K562 (cell line): ENCODE results near the gene WWOX. TPM values are rescaled to one million over a fixed set of nuclear protein-coding genes. Genes with fewer than 3 reads are reported as not detected.

Source experiments
- ATAC-seq: fragments of 200-7000 bp; cut with Tn5 transposase; 3 replicates; pipeline ENCODE4 v1.9.1; 2020; ENCODE audit warnings: moderate library complexity
- BruUV-seq: library from RNA; stranded (reverse); fragments of 400-500 nt; replicated peaks from 2 replicates; lab custom pipeline; 2021; lab: Mats Ljungman, UMichigan
- CTCF ChIA-PET: fragments of 300-600 bp; formaldehyde crosslinking; extraction: SDS; loops from one replicate; lab custom pipeline; 2021; ENCODE audit warnings: low intra/inter-chr PET ratio; lab: Yijun Ruan, JAX
- POLR2A ChIA-PET: fragments of 300-600, 350-650 bp; sonication (Branson Sonifier 250); formaldehyde crosslinking; extraction: SDS; loops from one replicate; lab custom pipeline; 2021; ENCODE audit warnings: antibody characterized with exemption, inconsistent platforms; lab: Yijun Ruan, JAX
- DNase-seq, 4 experiments: peaks; one replicate each; pipeline versions ENCODE4 v3.0.0 to v3.0.0-alpha.2; 2011 to 2018; ENCODE audit warnings: low spot score in 3 of 4, mixed read lengths in 3 of 4; ENCODE audit errors: extremely low read depth in 1 of 4
- FAIRE-seq: peaks from 2 replicates; lab custom pipeline; 2011; peaks lifted over from hg19 to GRCh38; lab: Jason Lieb, UNC
- H2AFZ ChIP-seq: 2 replicates; pipeline ENCODE4 v1.6.0; 2011; ENCODE audit warnings: low read depth, low read length, control low read depth, inconsistent platforms
- H3K27ac ChIP-seq: fragments of 200-600 bp; 3 replicates; pipeline ENCODE4 v1.8.0; 2011; ENCODE audit warnings: low read depth, mild to moderate bottlenecking, control low read depth, inconsistent platforms, low read length, moderate library complexity, mixed read lengths; ENCODE audit errors: extremely low read depth
- H3K27me3 ChIP-seq, 2 experiments: fragments of 300-600 bp in 1 of 2; 2 replicates in 1 of 2; 3 replicates in 1 of 2; pipeline versions ENCODE4 v1.6.0 to v1.8.0; 2011; ENCODE audit warnings: inconsistent platforms in 2 of 2, low read length in 2 of 2, mild to moderate bottlenecking in 1 of 2, mixed read lengths in 1 of 2, moderate library complexity in 1 of 2; ENCODE audit not compliant: control insufficient read depth in 2 of 2, insufficient read depth in 2 of 2
- H3K36me3 ChIP-seq: fragments of 300-600 bp; 3 replicates; pipeline ENCODE4 v1.8.0; 2011; ENCODE audit warnings: mild to moderate bottlenecking, low read length, inconsistent platforms; ENCODE audit not compliant: control insufficient read depth, insufficient read depth
- H3K4me1 ChIP-seq, 2 experiments: fragments of 200-600 bp in 1 of 2; replicated peaks in 1 of 2; 2 replicates in 1 of 2; 3 replicates in 1 of 2; pipeline versions ENCODE4 v1.5.1 to v1.8.0; 2011; ENCODE audit warnings: inconsistent platforms in 2 of 2, low read length in 2 of 2, mild to moderate bottlenecking in 1 of 2, mixed read lengths in 1 of 2, moderate library complexity in 1 of 2; ENCODE audit not compliant: control insufficient read depth in 2 of 2, insufficient read depth in 2 of 2
- H3K4me2 ChIP-seq: 2 replicates; pipeline ENCODE4 v1.6.1; 2011; ENCODE audit warnings: low read length, control low read depth, inconsistent platforms, mixed read lengths; ENCODE audit not compliant: insufficient read depth
- H3K4me3 ChIP-seq: fragments of 200-600 bp; sonication (generic), shearing (Covaris generic); 2 replicates; pipeline ENCODE4 v1.5.1; 2016; ENCODE audit warnings: control low read depth, inconsistent platforms
- H3K79me2 ChIP-seq: fragments of 200-600 bp; 3 replicates; pipeline ENCODE4 v1.8.0; 2011; ENCODE audit warnings: low read length, inconsistent platforms; ENCODE audit not compliant: control insufficient read depth, insufficient read depth
- H3K9ac ChIP-seq, 2 experiments: 2 replicates each; pipeline versions ENCODE4 v1.6.0 to v1.6.1; 2011; ENCODE audit warnings: low read depth in 2 of 2, low read length in 2 of 2, control low read depth in 1 of 2, inconsistent platforms in 1 of 2, mild to moderate bottlenecking in 1 of 2, mixed read lengths in 1 of 2; ENCODE audit not compliant: insufficient read depth in 1 of 2
- H3K9me1 ChIP-seq: one replicate; pipeline ENCODE4 v1.6.0; 2011; ENCODE audit warnings: inconsistent platforms, mild to moderate bottlenecking, low read length, moderate library complexity; ENCODE audit not compliant: control insufficient read depth, insufficient read depth
- H3K9me3 ChIP-seq: replicated peaks from 2 replicates; pipeline ENCODE4 v1.5.1; 2011; ENCODE audit warnings: low read depth, low read length, inconsistent platforms; ENCODE audit not compliant: control insufficient read depth, insufficient read depth
- H4K20me1 ChIP-seq: replicated peaks from 2 replicates; pipeline ENCODE4 v1.6.1; 2011; ENCODE audit warnings: low read length, inconsistent platforms, mixed read lengths; ENCODE audit not compliant: control insufficient read depth, insufficient read depth
- BCL6 ChIP-seq: fragments of 250-450 bp; sonication (Bioruptor Pico); IDR thresholded peaks from 2 replicates; pipeline ENCODE4 v1.4.0; 2020
- BMI1 ChIP-seq: fragments of 150-350 bp; IDR thresholded peaks from 2 replicates; pipeline ENCODE4 v1.6.1; 2014; ENCODE audit warnings: low read length
- CBX3 ChIP-seq, 2 experiments: IDR thresholded peaks; 1 replicate in 1 of 2; 2 replicates in 1 of 2; pipeline ENCODE4 v1.6.1; 2012; ENCODE audit warnings: inconsistent platforms in 2 of 2, low read length in 2 of 2, borderline replicate concordance in 1 of 2, control low read depth in 1 of 2
- CREBBP ChIP-seq: IDR thresholded peaks from one replicate; pipeline ENCODE4 v1.6.1; 2012; ENCODE audit warnings: low read depth, mild to moderate bottlenecking, control low read depth, inconsistent platforms, low read length
- ESRRA ChIP-seq: fragments of 450-650 bp; IDR thresholded peaks from 2 replicates; pipeline ENCODE4 v1.6.1; 2014; ENCODE audit warnings: low read depth, mild to moderate bottlenecking, moderate library complexity, borderline replicate concordance
- FOXJ2 ChIP-seq: fragments of 200-800 bp; sonication (Bioruptor generic); IDR thresholded peaks from 2 replicates; pipeline ENCODE4 v1.6.1; 2016; ENCODE audit warnings: missing genetic modification characterization, missing compliant biosample characterization
- GTF2A2 ChIP-seq: IDR thresholded peaks from 2 replicates; pipeline ENCODE4 v1.6.1; 2016; ENCODE audit warnings: mild to moderate bottlenecking, missing genetic modification characterization, missing compliant biosample characterization
- ILF3 ChIP-seq: fragments of 450-650 bp; IDR thresholded peaks from 2 replicates; pipeline ENCODE4 v1.6.1; 2018; ENCODE audit warnings: antibody characterized with exemption, mild to moderate bottlenecking, moderate library complexity, borderline replicate concordance
- NEUROD1 ChIP-seq: fragments of 150-350 bp; IDR thresholded peaks from 2 replicates; pipeline ENCODE4 v1.6.1; 2014; ENCODE audit warnings: borderline replicate concordance, low read length, low read depth; ENCODE audit not compliant: partially characterized antibody
- RBM22 ChIP-seq: fragments of 200-400 bp; formaldehyde crosslinking; IDR thresholded peaks from 2 replicates; pipeline ENCODE4 v1.6.1; 2018; ENCODE audit warnings: low read length, low read depth; ENCODE audit not compliant: poor library complexity, severe bottlenecking
- TCF7 ChIP-seq: sonication (generic); IDR thresholded peaks from 2 replicates; pipeline ENCODE4 v1.6.1; 2016; ENCODE audit warnings: antibody characterized with exemption, borderline replicate concordance
- ZNF121 ChIP-seq: sonication (generic); formaldehyde crosslinking; conservative IDR thresholded peaks from 2 replicates; pipeline ENCODE4 v1.8.0; 2022; ENCODE audit warnings: missing genetic modification reagents
- ZNF316 ChIP-seq: fragments of 450-650 bp; IDR thresholded peaks from 2 replicates; pipeline ENCODE4 v1.6.1; 2016
- ZNF512 ChIP-seq: IDR thresholded peaks from 2 replicates; pipeline ENCODE4 v1.6.1; 2016; ENCODE audit warnings: missing genetic modification characterization, missing compliant biosample characterization
- ZNF785 ChIP-seq: fragments of 250-450 bp; sonication (Bioruptor Pico); IDR thresholded peaks from 2 replicates; pipeline ENCODE4 v1.4.0; 2020; ENCODE audit warnings: mild to moderate bottlenecking
- WGBS: fragments of 100-300 bp; shearing (Covaris generic); methylation state at CpG from one replicate; pipeline ENCODE4 v1.1.6; 2016; ENCODE audit warnings: low coverage, mixed read lengths; ENCODE audit not compliant: insufficient coverage; ENCODE audit errors: missing lambda C conversion rate; 5-methylcytosine and 5-hydroxymethylcytosine counted together
- in situ Hi-C: fragments of 300-500 bp; cut with MboI; formaldehyde crosslinking; loops from 4 replicates; pipeline ENCODE4 v1.15.0; 2018; ENCODE audit warnings: inconsistent platforms, mixed read lengths
- intact Hi-C: fragments of 100-400 bp; cut with micrococcal nuclease; formaldehyde crosslinking; loops from 2 replicates; pipeline ENCODE4 v1.14.2; 2022
- polyA plus RNA-seq, 8 experiments: library from polyadenylated mRNA; depleted of rRNA in 4 of 8; stranded (reverse) in 5 of 8; unstranded in 3 of 8; fragments of >200 nt; fragmentation: Nextera tagmentation in 2 of 8; fragmentation: Illumina TruSeq in 1 of 8; extraction: Ambion mirVana in 2 of 8; extraction: Trizol in 1 of 8; gene quantifications; 2 replicates each; pipeline versions ENCODE4 v1.2.1 to v1.2.3, GENCODE V29; 2011 to 2014; ENCODE audit warnings: inconsistent platforms in 1 of 8, missing spikeins in 1 of 8
- total RNA-seq, 7 experiments: library from RNA; depleted of rRNA in 6 of 7; stranded (reverse); fragments of >200 nt in 6 of 7; fragmentation: Illumina TruSeq in 2 of 7; extraction: Trizol in 2 of 7; gene quantifications; 2 replicates each; pipeline versions ENCODE4 v1.2.1 to v1.2.3, GENCODE V29; 2011 to 2021; ENCODE audit warnings: low replicate concordance in 1 of 7
- TF ChIP-seq, protein P1 (sequence below): fragments of 450-650 bp; IDR thresholded peaks from 2 replicates; pipeline ENCODE4 v1.6.1; 2017; ENCODE audit warnings: antibody characterized with exemption, mild to moderate bottlenecking

The WWOX gene
- total and polyA plus RNA-seq, 9 of the 15 experiments (the other 6 are each of a cell fraction or from before 2014, with no cell fraction given) = 1.6 to 22.7 (median 8.1) TPM

DNA sequence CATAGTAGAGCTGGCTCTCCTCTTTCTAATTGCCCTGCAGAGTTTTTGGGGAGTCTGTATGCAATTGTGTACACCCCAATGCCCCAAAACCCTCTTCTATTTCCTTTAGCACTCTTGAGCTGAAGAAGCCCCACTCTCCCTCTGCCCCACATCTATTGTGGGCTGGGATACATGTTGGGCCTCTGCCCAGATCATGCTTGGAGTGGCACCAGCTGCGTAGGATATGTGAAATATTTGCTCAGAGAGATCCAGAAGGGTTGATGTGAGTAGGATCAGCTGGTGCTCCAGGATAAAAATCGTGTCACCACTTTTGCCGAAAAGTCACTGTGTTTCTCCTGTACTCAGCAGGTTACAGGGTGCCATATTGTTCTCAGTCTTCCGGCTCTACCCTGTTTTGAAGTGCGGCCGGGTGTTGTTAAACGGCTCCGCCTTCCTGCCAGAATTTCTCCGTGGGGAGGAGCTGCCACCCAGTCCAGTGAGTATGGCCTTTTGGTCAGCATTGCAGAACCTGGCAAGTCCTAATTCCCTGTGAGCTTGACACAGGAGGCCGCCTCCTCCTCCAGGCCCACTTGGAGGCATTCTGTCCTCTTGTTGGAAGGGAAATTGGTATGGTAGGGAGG is 664.5 kb downstream of the WWOX start:
- ATAC-seq (no peak), DNase-seq (no peak), FAIRE-seq (no peak)
- H3K4me1 ChIP-seq = no peaks in the 10 kb centered on the region
- H3K9me1 ChIP-seq = no peaks in the 10 kb centered on the region
- H3K9me3 ChIP-seq = no peaks in the 10 kb centered on the region
- H3K79me2 ChIP-seq = no peaks in the 10 kb centered on the region
- intact Hi-C loops = no loop called here
- POLR2A ChIA-PET = no interaction called here
- no peaks in the 10 kb centered on the region; the same call in 1 of the 2 replicates for H4K20me1 ChIP-seq
- no peak overlapping the region for H3K27ac ChIP-seq
- CTCF ChIA-PET = no interaction called here
- BruUV-seq = no TSS peak
- H3K4me2 ChIP-seq = no peak overlapping the region
- no peaks in the 10 kb centered on the region for H3K36me3 ChIP-seq
- in situ Hi-C loops = no loop called here
- no peak overlapping the region for H2AFZ ChIP-seq
- H3K4me3 ChIP-seq = no peak overlapping the region
- 8% methylated on average over 10 of the region's 10 CpGs for WGBS
- H3K27me3 ChIP-seq = peaks cover 0 to 25% of the 10 kb centered on the region in 2 experiments; a peak in 2 of 5 replicates
- no peak overlapping the region for H3K9ac ChIP-seq
- TF ChIP-seq BMI1 (no peak), TCF7 (no peak), ILF3 (no peak), BCL6 (CRISPR knock-in tag) (no peak), NEUROD1 (no peak), ZNF785 (CRISPR knock-in tag) (no peak), ZNF316 (no peak), FOXJ2 (no peak), ZNF121 (CRISPR knock-in tag) (no peak), ESRRA (no peak), ZNF512 (tag) (no peak), CBX3 (IDR thresholded peaks at IDR 0.05; ENCODE audit: borderline replicate concordance in 1 of 2, low read length in 2 of 2) (no peak), CREBBP (no peak), RBM22 (no peak), GTF2A2 (tag) (no peak)
- TF ChIP-seq, protein P1, sequence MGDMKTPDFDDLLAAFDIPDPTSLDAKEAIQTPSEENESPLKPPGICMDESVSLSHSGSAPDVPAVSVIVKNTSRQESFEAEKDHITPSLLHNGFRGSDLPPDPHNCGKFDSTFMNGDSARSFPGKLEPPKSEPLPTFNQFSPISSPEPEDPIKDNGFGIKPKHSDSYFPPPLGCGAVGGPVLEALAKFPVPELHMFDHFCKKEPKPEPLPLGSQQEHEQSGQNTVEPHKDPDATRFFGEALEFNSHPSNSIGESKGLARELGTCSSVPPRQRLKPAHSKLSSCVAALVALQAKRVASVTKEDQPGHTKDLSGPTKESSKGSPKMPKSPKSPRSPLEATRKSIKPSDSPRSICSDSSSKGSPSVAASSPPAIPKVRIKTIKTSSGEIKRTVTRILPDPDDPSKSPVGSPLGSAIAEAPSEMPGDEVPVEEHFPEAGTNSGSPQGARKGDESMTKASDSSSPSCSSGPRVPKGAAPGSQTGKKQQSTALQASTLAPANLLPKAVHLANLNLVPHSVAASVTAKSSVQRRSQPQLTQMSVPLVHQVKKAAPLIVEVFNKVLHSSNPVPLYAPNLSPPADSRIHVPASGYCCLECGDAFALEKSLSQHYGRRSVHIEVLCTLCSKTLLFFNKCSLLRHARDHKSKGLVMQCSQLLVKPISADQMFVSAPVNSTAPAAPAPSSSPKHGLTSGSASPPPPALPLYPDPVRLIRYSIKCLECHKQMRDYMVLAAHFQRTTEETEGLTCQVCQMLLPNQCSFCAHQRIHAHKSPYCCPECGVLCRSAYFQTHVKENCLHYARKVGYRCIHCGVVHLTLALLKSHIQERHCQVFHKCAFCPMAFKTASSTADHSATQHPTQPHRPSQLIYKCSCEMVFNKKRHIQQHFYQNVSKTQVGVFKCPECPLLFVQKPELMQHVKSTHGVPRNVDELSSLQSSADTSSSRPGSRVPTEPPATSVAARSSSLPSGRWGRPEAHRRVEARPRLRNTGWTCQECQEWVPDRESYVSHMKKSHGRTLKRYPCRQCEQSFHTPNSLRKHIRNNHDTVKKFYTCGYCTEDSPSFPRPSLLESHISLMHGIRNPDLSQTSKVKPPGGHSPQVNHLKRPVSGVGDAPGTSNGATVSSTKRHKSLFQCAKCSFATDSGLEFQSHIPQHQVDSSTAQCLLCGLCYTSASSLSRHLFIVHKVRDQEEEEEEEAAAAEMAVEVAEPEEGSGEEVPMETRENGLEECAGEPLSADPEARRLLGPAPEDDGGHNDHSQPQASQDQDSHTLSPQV = no peak
